ENCODE data around the gene FXYD3.
"Not testable (repeated sequence)": the region's sequence is repeated elsewhere in the genome, so short reads cannot be mapped to it uniquely, and the experiment has no call there.

Gene FXYD3

DNA sequence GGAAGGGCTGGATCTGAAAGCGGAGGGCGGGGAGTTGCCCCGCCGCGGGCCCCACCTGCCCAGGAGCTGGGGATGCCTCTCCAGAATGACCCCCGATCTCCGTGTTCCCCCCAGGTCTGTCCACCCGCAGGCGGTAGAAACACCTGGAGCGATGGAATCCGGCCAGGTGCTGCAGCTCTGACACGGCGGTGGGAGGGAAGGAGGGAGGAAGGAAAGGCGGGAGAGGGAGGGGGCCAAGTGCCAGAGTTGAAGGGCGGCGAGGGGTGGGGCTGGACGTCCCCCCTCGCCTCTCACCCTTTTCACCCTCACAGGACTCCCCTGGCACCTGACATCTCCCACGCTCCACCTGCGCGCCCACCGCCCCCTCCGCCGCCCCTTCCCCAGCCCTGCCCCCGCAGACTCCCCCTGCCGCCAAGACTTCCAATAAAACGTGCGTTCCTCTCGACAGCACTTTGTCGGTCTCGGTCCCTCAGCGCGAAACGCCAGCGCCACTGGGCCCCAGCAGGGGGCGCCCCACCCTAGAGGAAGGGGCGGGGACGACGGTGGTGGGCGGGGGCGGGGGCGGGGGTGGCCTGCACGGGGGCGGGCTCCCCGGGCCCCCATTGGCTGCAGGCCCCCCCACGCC lies 27.1 kb downstream of the FXYD3 start:
- DNase-seq (peak; percentile 79), ATAC-seq (no peak)

DNA sequence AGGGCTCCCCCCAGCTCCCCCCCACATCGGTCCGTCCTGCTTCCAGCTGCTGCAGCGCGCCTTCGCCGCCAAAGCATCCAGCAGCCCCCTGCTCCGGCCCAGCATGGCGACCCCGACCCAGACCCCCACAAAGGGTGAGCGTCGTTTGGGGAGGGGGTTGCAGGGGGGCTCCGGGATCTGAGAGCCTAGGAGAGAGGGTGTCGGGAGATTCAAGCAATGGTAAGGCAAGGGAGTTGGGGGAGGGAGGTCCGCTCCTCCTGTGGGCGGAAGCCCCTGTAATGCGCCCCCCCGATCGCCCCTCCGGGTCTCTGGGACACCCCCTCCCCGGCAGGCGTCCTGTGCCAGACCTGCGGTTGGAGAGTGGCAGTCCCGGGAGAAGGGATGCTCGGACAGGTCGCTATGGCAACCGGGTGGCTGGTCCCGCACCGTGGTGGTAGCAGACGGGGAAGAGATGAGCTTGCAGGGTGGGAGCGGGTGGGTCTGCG lies 27.6 kb downstream of the FXYD3 start, which contains the start of gene FXYD7:
Gene FXYD7, plus strand, starts transcription at position 25 of the 485 bp plus-strand sequence. Its CDS starts 79 bp downstream, at position 104.
- DNase-seq (peak; percentile 28), ATAC-seq (no peak)

DNA sequence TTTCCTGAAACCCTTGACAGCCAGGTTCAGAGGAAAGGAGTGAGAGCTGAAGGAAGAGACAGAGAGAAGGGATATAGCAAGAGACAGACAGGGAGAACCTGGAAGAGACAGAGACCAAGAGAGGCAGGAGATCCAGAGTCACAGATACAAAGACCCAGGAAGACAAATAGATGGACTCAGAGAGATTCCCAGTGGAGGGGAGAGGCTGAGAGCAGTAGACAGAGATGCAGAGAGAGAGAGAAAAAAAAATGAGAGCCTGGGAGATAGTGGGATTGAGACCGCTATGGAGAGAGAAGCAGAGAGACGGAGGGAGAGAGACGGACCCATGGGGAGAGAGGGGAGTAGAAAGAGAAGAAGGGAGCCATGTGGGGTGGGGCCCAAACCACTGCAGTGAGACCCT lies 28.2 kb downstream of the FXYD3 start:
- DNase-seq: no peak
- no peak for ATAC-seq

DNA sequence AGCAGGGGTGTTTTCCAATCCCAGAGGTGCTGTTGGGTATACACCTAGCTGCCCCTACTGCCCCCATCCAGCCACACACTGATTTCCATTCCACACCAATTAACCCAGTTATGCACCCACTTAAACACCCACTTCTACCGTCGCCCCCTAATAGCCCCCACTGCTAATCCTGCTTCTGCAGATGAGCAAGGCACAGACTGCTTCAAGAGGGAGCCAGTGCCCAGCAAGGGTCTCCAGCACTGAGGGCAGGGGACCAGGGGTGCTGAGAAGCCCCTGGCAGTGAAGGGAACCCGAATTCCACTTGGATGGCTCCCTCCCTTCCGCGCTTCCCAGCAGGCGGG lies 28.6 kb downstream of the FXYD3 start:
- ATAC-seq (no peak), DNase-seq (no peak)

DNA sequence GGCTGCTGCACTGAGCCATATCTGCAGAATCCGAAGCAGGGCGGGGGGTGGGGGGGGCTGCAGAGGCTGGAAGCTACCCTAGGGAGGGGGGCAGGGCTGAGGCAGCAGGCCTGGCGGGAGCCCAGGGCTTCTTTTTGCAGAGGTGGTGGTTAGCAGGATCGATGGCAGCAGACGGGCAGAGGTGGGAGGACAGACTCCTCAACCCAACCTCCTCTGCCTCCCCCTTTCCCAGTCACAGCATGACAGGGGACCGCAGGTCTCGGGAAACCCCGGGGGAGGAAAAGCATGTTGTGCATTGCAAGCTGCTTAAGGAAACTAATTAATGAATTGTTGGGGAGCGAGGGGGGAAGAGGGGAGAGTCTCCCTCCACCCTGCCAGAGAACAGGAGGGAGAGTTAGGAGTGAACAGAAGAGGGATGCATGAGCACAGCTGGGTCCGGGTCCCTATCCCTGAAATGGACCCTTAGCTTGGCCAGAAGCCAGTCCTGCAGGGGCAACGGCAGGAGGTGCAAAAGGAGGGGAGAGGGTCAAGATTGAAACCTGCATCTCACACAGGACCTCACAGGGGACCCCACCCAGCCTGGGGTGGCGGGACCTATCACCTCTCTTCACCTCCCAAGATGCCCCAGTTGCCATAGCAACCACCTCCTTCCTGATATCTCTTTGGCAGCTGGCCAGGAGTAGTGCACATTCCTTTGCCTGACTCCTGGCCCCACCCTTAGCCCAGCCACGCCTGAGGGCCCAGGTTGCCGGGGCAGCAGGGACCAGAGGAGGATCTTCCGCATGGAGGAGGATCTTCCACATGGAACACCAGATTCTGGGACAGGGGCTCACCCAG lies 29.2 kb downstream of the FXYD3 start:
- DNase-seq: no peak
- ATAC-seq: no peak

DNA sequence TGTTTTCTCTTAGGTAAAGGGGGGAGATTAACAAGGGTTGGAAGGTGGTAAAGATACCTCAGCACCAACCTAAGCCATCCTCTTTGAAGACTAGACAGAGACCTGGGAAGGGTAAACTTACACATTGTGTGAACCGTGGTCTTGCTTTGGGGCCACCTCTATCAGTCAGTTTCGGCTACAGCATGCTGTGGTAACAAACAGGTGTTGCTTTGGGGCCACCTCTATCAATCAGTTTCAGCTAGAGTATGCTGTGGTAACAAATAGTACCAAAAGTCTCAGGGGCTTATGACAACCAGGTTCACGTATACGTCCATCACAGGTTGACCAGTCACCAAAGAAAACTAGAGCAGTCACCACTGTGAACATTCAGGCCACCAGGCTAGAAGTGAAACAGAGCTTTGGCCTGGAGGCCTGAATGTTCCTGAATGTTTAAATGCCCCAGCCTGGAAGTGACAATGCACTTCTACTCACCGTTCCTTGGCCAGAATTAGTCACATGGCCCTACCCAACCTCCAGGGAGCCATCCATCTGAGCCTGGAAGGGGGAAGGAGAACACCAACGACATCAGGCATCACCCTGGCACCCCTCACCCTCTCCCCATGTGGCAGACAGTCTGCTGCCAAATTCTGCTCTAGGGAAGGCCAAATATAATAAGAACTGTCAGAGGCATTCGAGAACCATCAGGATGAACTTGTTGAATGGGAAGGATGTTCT lies 31.3 kb downstream of the FXYD3 start:
- DNase-seq (no peak), ATAC-seq (no peak)

DNA sequence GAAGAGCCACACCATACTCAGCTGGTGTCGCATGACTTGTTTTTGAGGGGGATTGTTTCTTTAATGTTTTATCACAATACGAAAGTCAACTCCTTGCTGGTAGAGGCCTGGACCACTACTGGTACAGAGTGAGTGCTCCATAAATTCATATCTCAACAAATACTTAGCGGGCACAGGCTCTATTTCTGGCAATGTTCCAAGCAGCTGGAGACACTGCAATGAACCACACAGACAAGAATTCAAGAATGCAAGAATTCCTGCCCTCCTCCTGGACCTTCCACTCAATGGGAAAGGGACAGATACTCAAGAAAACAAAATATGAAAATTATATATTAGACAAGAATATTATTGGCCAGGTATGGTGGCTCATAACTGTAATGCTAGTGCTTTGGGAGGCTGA lies 33.8 kb downstream of the FXYD3 start:
- DNase-seq (no peak), ATAC-seq (no peak)

DNA sequence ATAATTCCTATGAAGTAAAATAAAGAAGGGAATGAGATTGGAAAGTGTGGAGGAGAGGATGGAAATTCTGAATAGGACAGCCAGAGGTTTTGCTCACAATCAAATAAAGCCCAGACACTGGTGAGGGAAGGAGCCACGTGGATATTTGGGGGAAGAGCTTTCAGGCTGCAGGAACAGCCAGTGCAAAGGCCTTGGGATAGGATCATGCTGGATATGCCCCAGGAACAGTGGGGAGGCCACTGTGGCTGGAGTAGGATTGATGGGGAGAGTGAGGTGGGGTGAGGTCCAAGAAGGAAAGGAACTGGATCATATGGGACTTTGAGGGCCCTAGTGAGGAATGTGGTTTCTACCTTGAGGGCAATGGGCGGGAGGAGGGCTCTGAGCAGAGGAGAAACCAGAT lies 34.8 kb downstream of the FXYD3 start:
- DNase-seq: no peak
- ATAC-seq: no peak

DNA sequence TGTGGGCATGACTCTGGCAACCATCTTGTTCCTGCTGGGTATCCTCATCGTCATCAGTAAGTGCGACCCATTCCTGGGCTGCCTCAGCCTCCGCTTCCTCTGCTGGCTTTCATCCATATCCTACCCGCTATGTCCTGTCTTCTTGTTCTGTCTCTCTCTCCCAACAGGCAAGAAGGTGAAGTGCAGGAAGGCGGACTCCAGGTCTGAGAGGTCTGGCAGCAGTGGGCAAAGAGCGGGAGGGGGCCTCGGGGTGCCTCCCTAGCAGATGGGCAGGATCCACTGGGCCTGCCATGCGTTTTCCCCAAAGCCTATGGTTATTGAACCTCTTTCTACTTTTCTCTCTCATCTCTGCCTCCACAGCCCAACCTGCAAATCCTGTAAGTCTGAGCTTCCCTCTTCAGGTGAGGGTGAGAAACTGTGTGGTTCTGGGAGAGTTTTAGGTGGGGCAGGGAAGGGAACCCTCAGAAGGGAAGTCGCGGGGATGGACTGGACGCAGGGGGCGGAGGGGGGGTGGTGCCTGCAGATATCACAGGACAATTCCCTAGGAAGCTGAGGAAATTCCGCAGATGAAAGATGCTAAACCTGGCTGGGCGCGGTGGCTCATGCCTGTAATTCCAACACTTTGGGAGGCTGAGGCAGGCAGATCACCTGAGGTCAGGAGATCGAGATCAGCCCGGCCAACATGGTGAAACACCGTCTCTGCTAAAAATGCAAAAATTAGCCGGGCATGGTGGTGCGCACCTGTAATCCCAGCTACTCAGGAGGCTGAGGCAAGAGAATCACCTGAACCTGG lies 35.8 kb downstream of the FXYD3 start:
- DNase-seq: no peak

DNA sequence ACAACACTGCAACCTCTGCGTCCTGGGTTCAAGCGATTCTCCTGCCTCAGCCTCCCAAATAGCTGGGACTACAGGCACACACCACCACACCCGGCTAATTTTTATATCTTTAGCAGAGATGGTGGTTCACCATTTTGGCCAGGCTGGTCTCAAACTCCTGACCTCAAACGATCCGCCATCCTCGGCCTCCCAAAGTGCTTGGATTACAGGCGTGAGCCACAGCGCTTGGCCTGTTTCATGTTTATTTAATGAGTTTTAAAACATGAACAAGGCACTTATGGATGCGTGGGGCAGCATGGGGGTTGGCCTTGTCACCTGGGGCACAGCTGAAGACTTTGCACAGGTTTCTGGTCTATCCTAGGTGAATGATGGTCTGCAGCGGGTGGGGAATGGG lies 37.5 kb downstream of the FXYD3 start:
- not testable (repeated sequence) for DNase-seq, ATAC-seq

More for the DNA sequence above, 35.8 kb downstream of the FXYD3 start:
- ATAC-seq: no peak

DNA sequence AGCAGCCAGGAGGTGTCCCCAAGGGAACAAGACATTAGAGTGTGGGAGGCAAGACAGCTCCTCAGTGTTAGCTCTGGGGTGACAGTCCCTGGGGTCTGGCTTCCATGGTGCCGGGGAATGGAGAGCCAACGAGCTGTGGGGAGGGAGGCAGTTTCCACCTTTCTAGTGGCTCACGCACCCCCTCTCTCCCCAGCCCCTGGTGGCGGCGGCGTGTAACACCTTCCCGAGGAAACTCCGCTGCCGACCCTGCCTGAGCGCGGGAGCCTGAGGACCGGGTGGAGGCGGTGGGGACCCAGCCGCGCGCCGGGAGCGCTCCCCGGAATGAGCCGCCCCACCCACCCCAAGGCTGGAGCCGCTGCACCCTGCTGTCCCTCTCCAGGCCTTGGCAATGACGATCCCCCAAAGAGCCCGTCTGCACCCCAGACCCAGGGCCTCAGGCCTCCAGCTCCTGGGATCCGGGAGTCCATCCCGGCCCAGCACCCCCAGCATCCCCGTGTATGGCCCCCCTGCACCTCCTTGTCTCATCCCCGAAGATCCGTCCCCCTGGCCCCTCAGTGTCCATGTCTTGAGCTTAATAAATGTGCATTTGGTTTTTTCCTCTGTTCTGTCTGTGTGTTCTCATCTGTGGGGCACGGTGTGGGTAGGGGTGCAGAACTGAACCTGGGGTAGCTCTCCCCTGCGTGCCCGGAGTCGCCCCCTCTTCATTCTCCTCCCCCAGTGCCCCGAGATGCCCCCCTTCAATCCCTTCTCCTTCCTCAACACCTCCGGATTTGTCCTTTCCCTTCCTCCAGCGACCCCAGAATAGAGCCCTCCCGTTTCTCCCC lies 38.3 kb downstream of the FXYD3 start:
- DNase-seq (peak; percentile 84), ATAC-seq (peak; percentile 36)

DNA sequence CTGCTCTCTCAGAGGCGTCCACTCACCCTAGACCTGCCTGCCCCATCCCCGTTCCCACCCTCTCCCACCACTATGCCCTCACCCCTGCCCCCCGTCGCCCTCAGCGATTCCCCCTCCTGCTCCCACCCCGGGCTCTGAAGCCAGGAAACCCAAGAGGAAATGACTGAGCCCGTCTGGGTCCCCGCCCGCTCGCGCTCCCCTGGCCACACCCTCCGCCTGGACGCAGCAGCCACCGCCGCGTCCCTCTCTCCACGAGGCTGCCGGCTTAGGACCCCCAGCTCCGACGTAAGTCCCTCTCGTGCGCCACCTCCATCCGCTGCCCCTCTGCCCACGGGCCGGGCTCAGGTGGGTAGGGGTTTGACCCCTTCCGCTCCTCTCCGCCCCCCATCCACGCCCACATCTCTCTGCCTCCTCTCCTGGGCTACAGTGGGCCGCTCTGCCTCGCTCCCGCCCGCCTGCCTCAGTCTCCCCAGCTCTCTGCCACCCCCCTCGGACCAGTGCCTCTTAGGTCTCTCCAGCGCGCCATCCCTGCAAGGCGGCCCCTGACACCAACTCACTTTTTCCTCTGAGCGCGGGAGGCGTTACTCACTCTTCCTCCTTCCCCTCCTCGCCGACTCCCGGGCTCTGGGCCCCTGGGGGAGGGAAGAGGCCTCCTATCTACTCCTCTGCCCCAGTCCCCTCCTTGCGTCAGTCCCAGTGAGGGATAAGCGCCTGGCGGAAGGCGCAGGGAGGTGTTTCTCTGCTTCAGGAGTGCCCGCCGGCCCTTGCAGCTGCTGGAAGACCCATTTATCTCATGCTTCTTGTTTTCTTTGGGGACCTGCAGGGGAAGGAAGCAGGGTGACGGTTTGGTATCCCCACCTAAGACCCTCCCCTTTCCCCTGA lies 39.1 kb downstream of the FXYD3 start, which contains the start of gene FXYD5:
Gene FXYD5, plus strand, starts transcription at position 211 of the 882 bp plus-strand sequence. CDS start 816 bp downstream, outside the sequence.
- peak; percentile 88 for DNase-seq
- peak; percentile 89 for ATAC-seq

DNA sequence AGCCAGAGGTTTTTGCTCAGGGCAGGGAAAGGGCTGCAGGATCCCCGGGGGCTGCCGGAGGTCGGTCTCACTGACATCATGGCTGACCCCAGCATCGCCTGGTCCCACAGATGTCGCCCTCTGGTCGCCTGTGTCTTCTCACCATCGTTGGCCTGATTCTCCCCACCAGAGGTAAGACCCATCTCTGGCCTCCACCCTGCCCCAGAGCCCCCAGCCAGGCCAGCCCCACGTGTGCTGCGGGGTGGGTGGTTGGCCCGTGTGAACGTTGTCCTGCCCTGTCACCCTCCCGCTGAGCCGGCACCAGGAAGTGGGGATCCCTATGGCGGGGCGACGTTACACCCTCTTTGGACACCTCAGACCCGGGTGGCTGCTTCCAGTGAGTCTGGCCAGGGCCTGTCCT lies 39.8 kb downstream of the FXYD3 start:
- ATAC-seq (peak; percentile 30), DNase-seq (peak; percentile 50)

DNA sequence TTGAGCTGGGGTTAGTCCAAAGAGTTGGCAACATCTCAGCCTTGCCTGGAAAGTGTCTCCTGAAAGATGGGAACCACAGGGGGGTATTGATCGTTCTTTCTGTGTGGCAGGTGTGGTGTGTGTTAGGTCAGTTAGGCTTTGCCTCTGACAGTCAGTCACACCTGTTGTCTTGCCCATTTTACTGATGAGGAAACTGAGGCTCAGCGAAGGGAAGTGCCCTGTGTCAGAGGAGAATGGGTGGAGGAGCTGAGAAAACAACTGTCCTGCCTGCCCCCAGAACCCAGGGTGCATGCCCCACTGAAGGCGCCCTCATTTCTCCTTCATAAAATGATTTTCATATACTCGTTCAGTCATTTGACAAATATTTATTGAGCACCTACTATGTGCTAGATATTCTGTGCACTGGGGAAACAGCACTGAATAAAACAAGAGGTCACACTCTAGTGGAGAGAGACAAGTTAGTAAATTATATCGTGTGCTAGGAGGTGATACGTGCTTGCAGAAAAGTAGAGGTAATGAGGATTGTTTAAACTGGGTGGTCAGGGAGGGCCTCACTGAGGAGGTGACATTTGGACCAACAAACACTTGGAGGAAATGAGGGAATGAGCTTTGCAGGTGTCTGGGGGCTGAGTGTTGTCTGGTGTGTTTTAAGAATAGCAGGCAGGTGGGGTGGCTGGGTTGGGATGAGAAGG lies 40.5 kb downstream of the FXYD3 start:
- ATAC-seq (no peak), DNase-seq (no peak)

DNA sequence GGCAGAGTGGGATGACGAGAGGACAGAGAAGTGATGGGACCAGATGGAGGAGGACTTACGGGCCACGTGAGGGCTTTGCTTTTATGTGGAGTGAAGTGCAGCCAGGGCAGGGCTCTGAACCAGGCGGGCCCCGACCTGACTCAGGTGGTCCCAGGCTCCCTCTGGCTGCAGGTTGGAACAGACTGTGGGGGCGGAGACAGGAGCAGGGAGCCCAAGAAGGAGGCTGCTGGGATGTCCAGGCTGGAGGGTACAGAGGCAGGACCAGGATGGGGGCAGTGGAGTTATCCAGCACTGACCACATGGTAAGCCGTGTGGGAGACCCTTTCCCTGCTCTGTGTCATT lies 41.0 kb downstream of the FXYD3 start:
- no peak for ATAC-seq
- DNase-seq: no peak

DNA sequence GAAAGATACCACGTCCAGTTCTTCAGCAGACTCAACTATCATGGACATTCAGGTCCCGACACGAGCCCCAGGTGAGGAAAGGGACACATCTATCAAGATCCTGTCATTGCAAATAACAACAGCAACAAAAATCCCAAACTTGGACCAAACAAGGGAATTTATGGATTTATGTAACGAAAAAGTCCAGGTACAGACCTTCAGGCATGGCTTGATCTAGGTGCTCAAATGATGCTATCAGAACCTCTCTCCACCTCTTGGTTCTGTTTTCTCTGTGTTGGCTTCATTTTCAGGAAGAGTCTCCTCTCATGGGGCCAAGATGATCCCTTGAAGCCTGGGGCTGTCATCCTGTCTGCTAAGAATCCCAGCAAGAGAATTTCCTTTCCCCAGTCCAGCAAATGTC lies 41.8 kb downstream of the FXYD3 start:
- ATAC-seq (no peak), DNase-seq (no peak)

DNA sequence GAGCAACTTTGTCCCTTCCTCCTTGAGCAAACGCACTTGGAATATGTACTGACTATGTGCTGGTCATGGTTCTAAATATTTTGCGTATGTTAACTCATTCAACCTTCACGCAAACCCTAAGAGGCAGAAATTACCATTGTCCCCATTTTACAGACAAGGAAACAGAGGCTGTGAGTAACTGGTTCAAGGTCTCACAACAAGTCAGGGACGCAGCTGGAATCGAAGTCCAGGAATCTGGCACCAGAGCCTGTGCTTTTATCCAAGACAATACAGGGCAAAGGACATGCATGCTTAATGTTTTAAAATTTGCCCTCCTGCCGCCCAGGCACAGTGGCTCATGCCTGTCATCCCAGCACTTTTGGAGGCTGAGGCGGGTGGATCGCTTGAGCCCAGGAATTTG lies 44.0 kb downstream of the FXYD3 start:
- ATAC-seq (no peak), DNase-seq (no peak)

DNA sequence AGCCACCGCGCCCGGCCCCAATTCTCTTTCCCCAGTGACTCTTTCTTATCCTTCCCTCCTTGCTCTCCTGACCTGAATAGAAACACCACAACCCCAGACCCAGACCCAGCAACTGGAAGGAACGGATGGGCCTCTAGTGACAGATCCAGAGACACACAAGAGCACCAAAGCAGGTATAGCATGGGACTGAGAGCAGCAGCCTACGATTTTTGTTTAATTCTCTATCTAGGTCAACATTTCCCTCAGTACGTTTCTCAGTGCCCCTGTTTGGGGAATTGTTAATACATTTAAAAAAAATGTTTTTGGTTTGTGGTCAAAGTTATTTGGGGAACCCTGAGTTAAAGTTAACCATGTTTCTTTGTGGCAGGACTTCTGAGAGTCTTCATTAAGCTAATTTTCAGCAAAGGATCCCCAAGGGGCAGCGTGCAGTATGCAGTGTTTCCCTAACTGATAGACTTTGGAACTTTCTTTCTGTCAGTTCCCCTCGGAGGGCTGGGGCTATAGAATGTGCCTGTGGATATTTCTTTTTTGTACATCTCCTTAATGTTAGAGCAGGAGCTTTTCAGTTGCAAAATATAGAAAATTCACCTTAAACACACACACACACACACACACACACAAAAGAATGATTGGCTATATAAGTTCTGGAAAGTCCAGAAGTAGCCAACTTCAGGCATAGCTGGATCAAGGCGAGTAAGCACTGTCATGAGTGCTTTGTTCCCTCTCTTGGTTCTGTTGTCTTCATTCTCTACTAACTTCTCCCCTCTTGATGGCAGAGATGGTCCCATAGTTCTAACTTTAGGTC lies 45.2 kb downstream of the FXYD3 start:
- ATAC-seq: no peak
- DNase-seq: no peak

DNA sequence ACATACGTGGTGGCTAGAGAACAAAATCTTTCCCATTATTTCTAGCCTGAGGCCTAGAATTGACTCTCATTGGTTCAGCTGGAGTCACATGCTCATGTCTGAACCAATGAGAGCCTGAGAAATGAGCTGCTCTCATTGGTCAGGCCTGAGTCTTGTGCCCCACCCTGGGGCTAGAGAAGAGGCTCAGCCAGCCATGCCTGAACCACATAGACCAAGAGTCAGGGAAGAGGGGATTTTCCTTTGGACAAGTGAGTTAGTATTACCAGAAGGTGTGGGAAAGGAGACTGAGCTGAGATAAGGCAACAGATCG lies 45.8 kb downstream of the FXYD3 start:
- no peak for DNase-seq
- peak; percentile 57 for ATAC-seq
